ENCODE data around the gene TOPAZ1. TPM values are rescaled to one million over a fixed set of nuclear protein-coding genes. Genes with fewer than 3 reads are reported as not detected.

TOPAZ1 gene
- total RNA-seq, 1 experiment from 2014 or later, result not detected

GRCh38 chr3:44284949-44285348, 43.3 kb downstream of the TOPAZ1 start:
- Histone ChIP-seq H3K14ac (ENCODE audit: insufficient read depth, low read length) (no peak overlapping the region), H3K23ac (ENCODE audit: insufficient read length, low read depth, low read length) (no peak overlapping the region), H2AK5ac (ENCODE audit: insufficient read length, low read length) (no peak overlapping the region), H3K9me3 (ENCODE audit: control insufficient read depth, low read depth, low read length) (no peaks in the 10 kb centered on the region), H3K23me2 (ENCODE audit: insufficient read length, low read depth, low read length, poor library complexity, severe bottlenecking) (no peaks in the 10 kb centered on the region), H2BK20ac (ENCODE audit: low read depth, low read length, poor library complexity, severe bottlenecking) (no peak overlapping the region), H4K20me1 (ENCODE audit: control insufficient read depth, insufficient read depth, insufficient read length) (no peaks in the 10 kb centered on the region), H3K18ac (ENCODE audit: insufficient read length, low read depth, low read length) (no peak overlapping the region), H3K79me2 (ENCODE audit: insufficient read depth, low read length) (no peaks in the 10 kb centered on the region), H2BK15ac (ENCODE audit: low read depth, low read length) (no peak overlapping the region), H2AFZ (ENCODE audit: low read length) (no peak overlapping the region), H3K9ac (ENCODE audit: extremely low read depth, insufficient read length, low read length) (no peak overlapping the region), H3K56ac (ENCODE audit: insufficient read length, low read depth, low read length) (no peak overlapping the region), H2BK120ac (ENCODE audit: low read depth, low read length, poor library complexity, severe bottlenecking) (no peak overlapping the region), H2BK5ac (ENCODE audit: insufficient read length, low read length) (no peak overlapping the region), H3K27me3 (ENCODE audit: insufficient read depth, low read length) (no peaks in the 10 kb centered on the region), H3K4me1 (ENCODE audit: insufficient read depth, low read length) (no peaks in the 10 kb centered on the region), H4K91ac (ENCODE audit: insufficient read length, low read depth, low read length) (no peak overlapping the region), H4K8ac (replicated peaks; ENCODE audit: insufficient read length, low read depth, low read length) (no peak overlapping the region), H3K79me1 (ENCODE audit: insufficient read depth, low read depth, low read length, poor library complexity, severe bottlenecking) (no peaks in the 10 kb centered on the region), H2BK12ac (ENCODE audit: insufficient read length, low read depth, low read length) (no peak overlapping the region), H3T11ph (ENCODE audit: low read length) (no peak overlapping the region), H3K27ac (ENCODE audit: insufficient read length, low read depth, low read length) (no peak overlapping the region), H4K5ac (ENCODE audit: insufficient read length, low read depth, low read length) (no peak overlapping the region), H3K4me2 (ENCODE audit: insufficient read depth, insufficient read length, low read length) (no peak overlapping the region), H3K4ac (ENCODE audit: low read depth, low read length) (no peak overlapping the region)
- no peak overlapping the region for H3K27ac Mint-ChIP-seq
- H3K36me3 Mint-ChIP-seq (ENCODE audit: insufficient read depth in 1 of 3, low read depth in 3 of 3), result no peaks in the 10 kb centered on the region
- no peak for DNase-seq
- H3K9me3 Mint-ChIP-seq, result no peaks in the 10 kb centered on the region
- H3K4me3 Mint-ChIP-seq, result no peak overlapping the region
- H3K27me3 Mint-ChIP-seq (ENCODE audit: low read depth), result no peaks in the 10 kb centered on the region
- 0 out of 4 replicates have a peak, but pooled peaks cover 0 to 3% of the 10 kb centered on the region in 2 experiments for H3K4me1 Mint-ChIP-seq
- no CpG with 5 or more reads among the region's 2 CpGs for WGBS (ENCODE audit: extremely low coverage, insufficient read length, low lambda C conversion rate)
- no peak for TF ChIP-seq CTCF (conservative IDR thresholded peaks at IDR 0.05)
